ENCODE data around the gene SMIM11. TPM values are rescaled to one million over a fixed set of nuclear protein-coding genes. Genes with fewer than 3 reads are reported as not detected.
"Not testable (repeated sequence)": the region's sequence is repeated elsewhere in the genome, so short reads cannot be mapped to it uniquely, and the experiment has no call there.

Gene SMIM11
- total RNA-seq, 1 donor from 2014 or later: 25.3 TPM

DNA sequence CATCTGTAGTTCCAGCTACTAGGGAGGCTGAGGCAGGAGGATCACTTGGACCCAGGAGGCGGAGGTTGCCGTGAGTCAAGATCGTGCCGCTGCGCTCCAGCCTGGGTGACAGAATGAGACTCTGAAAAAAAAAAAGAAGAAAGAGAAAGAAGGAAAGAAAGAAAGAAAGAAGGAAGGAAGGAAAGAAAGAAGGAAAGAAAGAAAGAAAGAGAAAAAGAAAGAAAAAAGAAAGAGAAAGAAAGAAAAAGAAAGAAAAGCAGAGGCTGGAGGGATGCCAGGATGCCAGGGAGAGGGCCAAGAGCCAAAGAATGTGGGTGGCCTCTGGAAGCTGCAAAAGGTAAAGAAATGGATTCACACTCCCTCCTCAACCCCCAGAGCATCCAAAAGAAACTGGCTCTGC, 19.7 kb upstream of the SMIM11 start:
- DNase-seq: no peak

- DNase-seq: no peak
Observed at GRCh38 chr21:34357889-34358288, 17.4 kb upstream of the SMIM11 start.

GRCh38 chr21:34358866-34359265, 16.4 kb upstream of the SMIM11 start:
- DNase-seq: no peak

- DNase-seq: no peak
Observed at GRCh38 chr21:34360488-34361241, 14.6 kb upstream of the SMIM11 start.

GRCh38 chr21:34362136-34362444, 13.2 kb upstream of the SMIM11 start:
- DNase-seq: no peak

GRCh38 chr21:34362670-34363069, 12.6 kb upstream of the SMIM11 start:
- DNase-seq: no peak

DNA sequence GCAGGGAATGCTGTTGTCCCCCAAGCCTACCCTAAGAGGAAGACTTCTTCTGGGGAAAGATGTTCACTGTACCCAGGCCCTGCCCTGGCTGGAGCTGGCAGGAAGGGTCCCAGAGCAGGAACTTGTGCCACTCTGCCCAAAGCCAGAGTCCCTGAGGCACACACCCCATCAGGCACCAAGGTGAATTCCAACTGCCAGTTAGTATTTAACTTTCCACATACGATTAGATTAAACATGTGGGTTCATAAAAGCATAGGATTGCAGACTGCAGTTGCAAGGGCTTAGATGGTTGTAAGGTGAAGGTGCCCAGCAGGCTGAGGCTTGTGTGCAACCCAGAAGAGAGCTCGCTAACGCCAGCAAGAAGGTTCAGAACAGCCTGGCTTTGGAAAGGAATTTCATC, 11.6 kb upstream of the SMIM11 start, which contains the start of gene KCNE2:
Gene KCNE2 (plus strand): TSS at position 274 of the 400 bp plus-strand sequence. CDS start 6,473 bp downstream, outside the sequence.
- DNase-seq: no peak

DNA sequence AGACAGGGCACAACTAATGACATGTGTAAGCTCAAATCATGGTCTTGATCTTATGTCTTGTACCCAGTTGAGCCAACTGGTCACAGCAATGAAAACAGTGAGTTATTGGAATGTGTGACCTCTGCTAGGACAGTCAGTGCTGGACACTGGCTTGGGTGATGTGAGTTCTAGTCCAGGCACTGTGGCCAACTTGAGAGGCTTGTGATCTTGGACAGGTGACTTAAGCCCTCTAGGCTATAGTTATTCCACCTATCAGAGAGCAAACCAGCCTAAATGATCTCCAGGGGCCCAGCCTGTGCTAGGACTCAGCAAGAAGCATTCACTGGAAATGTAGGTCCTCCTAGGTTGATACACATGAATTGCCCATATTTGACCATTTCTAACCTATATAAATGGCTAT, 10.4 kb upstream of the SMIM11 start:
- no peak for DNase-seq

- DNase-seq: no peak
Observed at GRCh38 chr21:34365809-34366208, 9.5 kb upstream of the SMIM11 start.

DNA sequence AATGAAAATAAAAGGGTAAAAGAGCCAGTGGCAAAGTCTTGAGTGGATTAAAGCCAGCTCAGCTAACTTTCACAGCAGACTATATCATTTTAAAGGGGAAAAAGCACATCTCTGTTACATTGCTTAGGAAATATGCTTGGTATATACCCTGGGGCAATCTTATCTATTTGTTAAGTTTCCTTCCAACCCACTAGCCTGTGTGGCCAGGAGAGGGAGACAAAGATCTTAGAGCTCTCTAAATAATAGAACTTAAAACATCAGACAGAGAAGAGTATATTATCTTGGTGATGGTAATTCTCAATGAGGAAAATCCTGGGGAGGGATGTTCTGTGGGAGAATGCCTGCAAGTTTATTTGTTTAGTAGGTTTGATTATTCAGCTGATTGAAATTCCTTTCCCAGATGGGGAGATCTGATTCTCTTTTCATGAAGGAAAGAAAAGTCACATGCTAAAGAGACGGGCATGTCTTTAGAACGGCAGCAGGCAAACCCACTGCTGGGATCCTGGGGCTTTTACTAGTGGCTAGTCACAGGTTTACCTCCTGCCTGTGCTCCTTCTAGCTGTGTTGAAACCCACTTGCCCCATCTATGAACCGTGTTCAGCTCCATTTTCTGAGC, 7.9 kb upstream of the SMIM11 start:
- DNase-seq: no peak

DNA sequence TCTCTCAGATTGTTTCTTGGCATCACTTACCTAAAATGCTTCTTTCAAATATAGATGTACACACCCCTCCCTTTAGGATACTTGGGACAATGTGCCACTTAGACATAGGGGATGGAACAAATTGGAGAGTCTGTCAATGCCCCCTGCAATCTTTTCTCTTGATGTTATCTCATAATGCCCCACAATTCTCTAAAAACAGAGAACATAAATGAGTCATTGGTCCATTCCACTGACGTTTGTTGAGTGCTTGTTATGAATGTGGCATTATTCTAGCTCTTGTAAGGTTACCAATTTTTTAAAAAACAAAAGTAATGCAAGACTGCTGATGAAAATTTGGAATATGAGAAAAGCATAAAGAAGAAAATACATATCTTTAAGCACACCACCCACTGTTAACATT, 5.6 kb upstream of the SMIM11 start:
- DNase-seq: no peak

- no peak for DNase-seq
Observed at GRCh38 chr21:34372321-34372720, 3.0 kb upstream of the SMIM11 start.

GRCh38 chr21:34374462-34374861, 845 bp upstream of the SMIM11 start:
- not testable (repeated sequence) for DNase-seq

DNA sequence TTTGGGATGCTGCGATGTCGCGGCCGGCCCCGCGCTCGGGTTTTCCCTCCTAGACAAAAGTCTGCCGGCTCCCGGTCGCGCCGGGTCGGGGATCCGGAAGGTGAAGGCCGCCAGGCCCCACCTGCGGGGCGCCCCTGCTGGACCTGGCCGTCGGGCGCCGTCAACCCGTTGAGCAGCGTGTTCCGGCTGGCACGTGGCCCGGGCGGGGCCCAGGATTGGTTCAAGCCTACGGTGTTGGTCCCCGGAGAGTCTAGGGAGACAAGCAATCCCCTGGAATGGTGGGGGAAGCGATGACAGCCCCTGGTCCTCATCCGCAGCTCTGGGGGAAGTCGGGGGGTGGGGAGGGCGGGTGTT, 289 bp downstream of the SMIM11 start:
- not testable (repeated sequence) for DNase-seq

GRCh38 chr21:34383138-34383537, 7.8 kb downstream of the SMIM11 start:
- not testable (repeated sequence) for DNase-seq

- not testable (repeated sequence) for DNase-seq
Observed at GRCh38 chr21:34383724-34384415, 8.6 kb downstream of the SMIM11 start.

- not testable (repeated sequence) for DNase-seq
Observed at GRCh38 chr21:34400522-34400921, 25.2 kb downstream of the SMIM11 start.

- DNase-seq: not testable (repeated sequence)
Observed at GRCh38 chr21:34404742-34405141, 29.4 kb downstream of the SMIM11 start.

DNA sequence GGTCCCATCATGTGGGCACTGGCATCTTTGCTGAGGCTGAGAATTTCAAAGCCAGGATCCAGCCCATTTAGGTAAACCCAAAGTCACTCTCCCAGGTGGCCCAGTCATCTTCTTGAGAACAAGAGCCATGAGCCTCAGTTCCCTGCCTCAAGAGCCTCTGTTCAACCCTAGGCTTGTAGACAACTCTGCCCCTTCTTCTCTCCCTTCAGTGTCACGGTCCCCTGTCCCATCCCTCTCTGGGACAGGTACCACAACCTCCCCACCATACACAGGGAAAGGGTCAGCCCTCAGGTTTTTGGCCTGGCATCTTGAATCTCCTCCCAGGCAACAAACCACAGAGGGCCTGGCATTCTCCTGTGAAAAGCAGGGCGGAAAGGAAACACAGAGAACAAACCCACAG, 30.4 kb downstream of the SMIM11 start:
- DNase-seq: not testable (repeated sequence)

GRCh38 chr21:34406102-34406501, 30.8 kb downstream of the SMIM11 start:
- not testable (repeated sequence) for DNase-seq

DNA sequence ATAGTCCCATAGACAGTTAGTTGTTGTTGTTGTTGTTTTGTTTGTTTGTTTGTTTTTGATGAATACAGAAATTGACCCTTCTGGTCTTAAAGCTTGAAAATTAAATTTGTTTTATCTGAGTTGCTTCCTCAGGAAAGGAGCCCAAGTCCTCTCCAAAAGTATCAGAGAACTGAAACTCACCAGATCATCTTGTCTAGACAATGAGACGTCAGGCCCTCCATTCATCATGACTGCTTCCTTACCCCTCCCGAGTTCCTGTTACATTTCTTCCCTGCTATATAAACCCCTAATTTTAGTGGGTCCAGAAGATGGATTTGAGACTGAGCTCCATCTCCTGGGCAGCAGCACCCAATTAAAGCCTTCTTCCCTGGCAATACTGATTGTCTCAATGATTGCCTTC, 31.4 kb downstream of the SMIM11 start:
- DNase-seq: not testable (repeated sequence)

DNA sequence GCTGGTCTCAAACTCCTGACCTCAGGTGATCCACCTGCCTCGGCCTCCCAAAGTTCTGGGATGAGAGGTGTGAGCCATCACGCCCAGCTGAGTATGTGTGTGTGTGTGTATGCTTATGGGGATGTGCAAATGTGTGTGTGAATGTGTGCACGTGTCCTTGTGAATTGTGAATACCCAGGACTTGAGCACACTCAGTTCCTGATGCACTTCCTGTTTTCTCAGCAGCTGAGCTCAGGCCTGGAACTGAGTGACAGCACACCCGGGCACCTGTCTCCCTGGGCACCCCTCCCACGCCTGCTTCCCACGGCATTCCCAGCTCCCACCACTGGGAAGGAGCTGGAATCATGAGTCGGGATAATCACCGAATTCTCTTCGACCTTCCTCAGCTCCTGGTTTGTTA, 32.0 kb downstream of the SMIM11 start:
- not testable (repeated sequence) for DNase-seq

GRCh38 chr21:34417448-34418077, 42.3 kb downstream of the SMIM11 start:
- DNase-seq: not testable (repeated sequence)
